ENCODE results near the gene WAC. TPM values are rescaled to one million over a fixed set of nuclear protein-coding genes. Genes with fewer than 3 reads are reported as not detected.
A peak's percentile ranks its signal among the peaks of the same experiment; 100 is the strongest.

WAC gene
- polyA plus RNA-seq, 2 of the 4 experiments (the other 2 are of a cell fraction), result 63.9 to 133 TPM

- no peaks in the 10 kb centered on the region for H3K9me3 ChIP-seq
- CTCF ChIA-PET, result interaction anchor here (0.9 to 1.6 kb wide), 2 partner anchors 81 to 108 kb away, joined by 3 read pairs; no protein-coding TSS in a partner anchor
- no peak overlapping the region; the same call in 2 of the 3 replicates for H3K4me2 ChIP-seq
- POLR2A ChIA-PET, result interaction anchor here (0.6 to 2.7 kb wide), 5 partner anchors 9 to 53 kb away, joined by 4 to 9 read pairs (median 4); no protein-coding TSS in a partner anchor
- DNase-seq (ENCODE audit: low read depth in 1 of 2, low spot score in 1 of 2), result no peak
- WGBS (ENCODE audit: missing lambda C conversion rate), result 2% methylated on average over 15 of the region's 52 CpGs
- peaks cover 40% of the 10 kb centered on the region for H3K4me1 ChIP-seq
- TF ChIP-seq CHD2 (IDR thresholded peaks at IDR 0.05; ENCODE audit: low read length, partially characterized antibody) (no peak), ZNF302 (CRISPR knock-in tag; IDR thresholded peaks at IDR 0.05) (no peak), FOSL2 (IDR thresholded peaks at IDR 0.05) (no peak), FOSL2 (CRISPR knock-in tag; IDR thresholded peaks at IDR 0.05) (no peak), KDM5A (IDR thresholded peaks at IDR 0.05) (no peak), SMC3 (IDR thresholded peaks at IDR 0.05) (no peak), POLR2A (IDR thresholded peaks at IDR 0.05; ENCODE audit: low read length) (no peak), RNF2 (IDR thresholded peaks at IDR 0.05; ENCODE audit: borderline replicate concordance, low read depth) (no peak)
- TF ChIP-seq, protein P1, sequence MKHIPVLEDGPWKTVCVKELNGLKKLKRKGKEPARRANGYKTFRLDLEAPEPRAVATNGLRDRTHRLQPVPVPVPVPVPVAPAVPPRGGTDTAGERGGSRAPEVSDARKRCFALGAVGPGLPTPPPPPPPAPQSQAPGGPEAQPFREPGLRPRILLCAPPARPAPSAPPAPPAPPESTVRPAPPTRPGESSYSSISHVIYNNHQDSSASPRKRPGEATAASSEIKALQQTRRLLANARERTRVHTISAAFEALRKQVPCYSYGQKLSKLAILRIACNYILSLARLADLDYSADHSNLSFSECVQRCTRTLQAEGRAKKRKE (CRISPR knock-in tag; IDR thresholded peaks at IDR 0.05; ENCODE audit: low read depth), result no peak
- TF ChIP-seq, protein P2, sequence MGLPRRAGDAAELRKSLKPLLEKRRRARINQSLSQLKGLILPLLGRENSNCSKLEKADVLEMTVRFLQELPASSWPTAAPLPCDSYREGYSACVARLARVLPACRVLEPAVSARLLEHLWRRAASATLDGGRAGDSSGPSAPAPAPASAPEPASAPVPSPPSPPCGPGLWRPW (IDR thresholded peaks at IDR 0.05), result no peak
- no peak for FAIRE-seq
- peak overlapping the region; percentile 77 for H3K4me3 ChIP-seq
- ATAC-seq, result peak; percentile 16 to 44; a peak in 5 of 6 replicates
- peak overlapping the region; percentile 99 to 100 for H3K27ac ChIP-seq
Observed at GRCh38 chr10:28533186-28533564, 257 bp downstream of the WAC start.

DNA sequence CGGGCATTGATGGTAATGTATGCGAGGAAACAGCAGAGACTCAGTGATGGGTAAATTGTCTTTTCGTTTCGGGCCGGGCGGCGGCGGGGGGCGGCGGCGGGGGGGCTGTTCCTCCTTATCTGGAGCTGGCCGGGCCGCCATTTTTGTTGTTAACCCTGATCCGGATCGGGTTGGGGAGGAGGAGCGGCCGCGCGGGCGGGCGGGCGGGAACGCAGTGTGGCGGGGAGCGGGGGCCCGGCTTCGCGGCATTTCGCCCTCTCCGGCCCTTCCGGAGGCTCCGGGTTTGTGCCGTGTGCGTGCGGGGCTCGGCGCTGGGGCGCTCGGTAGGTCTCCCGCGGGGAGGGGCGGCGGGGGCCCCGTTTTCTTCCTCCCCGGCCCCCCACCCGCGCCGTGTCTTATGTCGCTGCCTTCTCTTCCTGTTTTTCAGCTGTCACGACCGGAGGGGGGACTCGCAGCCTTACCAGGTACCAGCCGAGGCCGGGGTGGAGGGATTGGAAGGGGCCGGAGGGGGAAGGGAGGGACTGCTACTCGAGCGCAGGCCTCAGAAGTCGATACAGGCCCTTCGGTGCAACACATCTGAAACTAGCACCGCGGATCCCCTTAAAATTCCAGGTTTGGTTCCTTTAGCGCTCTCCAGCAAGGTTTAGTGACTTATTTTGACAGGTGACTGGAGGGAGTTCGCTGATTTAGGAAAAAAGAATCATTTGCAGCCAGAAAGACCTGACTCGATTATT, 820 bp downstream of the WAC start:
- WGBS (ENCODE audit: missing lambda C conversion rate), result 2% methylated on average over 17 of the region's 64 CpGs
- no peaks in the 10 kb centered on the region for H3K9me3 ChIP-seq
- H3K4me1 ChIP-seq, result peaks cover 40% of the 10 kb centered on the region
- peak overlapping the region; percentile 77 for H3K4me3 ChIP-seq
- TF ChIP-seq NR3C1 (IDR thresholded peaks at IDR 0.05), result no peak
- no peak for TF ChIP-seq RAD21 (conservative IDR thresholded peaks at IDR 0.05 in 1 of 2, IDR thresholded peaks at IDR 0.05 in 1 of 2)
- TF ChIP-seq KDM5A (IDR thresholded peaks at IDR 0.05), result no peak
- no peak for TF ChIP-seq RCOR1 (IDR thresholded peaks at IDR 0.05; ENCODE audit: low read depth, low read length)
- TF ChIP-seq KDM1A (IDR thresholded peaks at IDR 0.05; ENCODE audit: low read depth), result no peak
- TF ChIP-seq HOXB13 (CRISPR knock-in tag; IDR thresholded peaks at IDR 0.05; ENCODE audit: low read depth), result no peak
- TF ChIP-seq, protein P1 (CRISPR knock-in tag; IDR thresholded peaks at IDR 0.05; ENCODE audit: low read depth), result no peak
- TF ChIP-seq NFE2L2 (conservative IDR thresholded peaks at IDR 0.05; ENCODE audit: low read length), result no peak
- no peak for TF ChIP-seq CHD2 (IDR thresholded peaks at IDR 0.05; ENCODE audit: low read length, partially characterized antibody)
- TF ChIP-seq ZC3H11A (IDR thresholded peaks at IDR 0.05), result no peak
- TF ChIP-seq RARB (CRISPR knock-in tag; IDR thresholded peaks at IDR 0.05), result no peak
- TF ChIP-seq HOXB5 (CRISPR knock-in tag; IDR thresholded peaks at IDR 0.05), result no peak
- TF ChIP-seq MAFK (IDR thresholded peaks at IDR 0.05; ENCODE audit: partially characterized antibody), result no peak
- no peak for TF ChIP-seq BHLHE40 (IDR thresholded peaks at IDR 0.05; ENCODE audit: low read depth, low read length)
- 0 out of 2 replicates have a peak, but pooled peaks have one; percentile 33 for TF ChIP-seq TP53 (CRISPR knock-in tag; IDR thresholded peaks at IDR 0.05)
- TF ChIP-seq, protein P3, sequence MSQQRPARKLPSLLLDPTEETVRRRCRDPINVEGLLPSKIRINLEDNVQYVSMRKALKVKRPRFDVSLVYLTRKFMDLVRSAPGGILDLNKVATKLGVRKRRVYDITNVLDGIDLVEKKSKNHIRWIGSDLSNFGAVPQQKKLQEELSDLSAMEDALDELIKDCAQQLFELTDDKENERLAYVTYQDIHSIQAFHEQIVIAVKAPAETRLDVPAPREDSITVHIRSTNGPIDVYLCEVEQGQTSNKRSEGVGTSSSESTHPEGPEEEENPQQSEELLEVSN (IDR thresholded peaks at IDR 0.05; ENCODE audit: borderline replicate concordance, low read depth), result no peak
- TF ChIP-seq NPAS2 (CRISPR knock-in tag; IDR thresholded peaks at IDR 0.05; ENCODE audit: borderline replicate concordance), result no peak
- TF ChIP-seq SMC3 (IDR thresholded peaks at IDR 0.05), result no peak
- TF ChIP-seq CHD4 (IDR thresholded peaks at IDR 0.05; ENCODE audit: borderline replicate concordance), result no peak
- TF ChIP-seq POLR2AphosphoS2 (conservative IDR thresholded peaks at IDR 0.05; ENCODE audit: low read length), result no peak
- TF ChIP-seq ZNF302 (CRISPR knock-in tag; IDR thresholded peaks at IDR 0.05), result no peak
- no peak for TF ChIP-seq EHMT2 (IDR thresholded peaks at IDR 0.05; ENCODE audit: low read depth)
- TF ChIP-seq, protein P4, sequence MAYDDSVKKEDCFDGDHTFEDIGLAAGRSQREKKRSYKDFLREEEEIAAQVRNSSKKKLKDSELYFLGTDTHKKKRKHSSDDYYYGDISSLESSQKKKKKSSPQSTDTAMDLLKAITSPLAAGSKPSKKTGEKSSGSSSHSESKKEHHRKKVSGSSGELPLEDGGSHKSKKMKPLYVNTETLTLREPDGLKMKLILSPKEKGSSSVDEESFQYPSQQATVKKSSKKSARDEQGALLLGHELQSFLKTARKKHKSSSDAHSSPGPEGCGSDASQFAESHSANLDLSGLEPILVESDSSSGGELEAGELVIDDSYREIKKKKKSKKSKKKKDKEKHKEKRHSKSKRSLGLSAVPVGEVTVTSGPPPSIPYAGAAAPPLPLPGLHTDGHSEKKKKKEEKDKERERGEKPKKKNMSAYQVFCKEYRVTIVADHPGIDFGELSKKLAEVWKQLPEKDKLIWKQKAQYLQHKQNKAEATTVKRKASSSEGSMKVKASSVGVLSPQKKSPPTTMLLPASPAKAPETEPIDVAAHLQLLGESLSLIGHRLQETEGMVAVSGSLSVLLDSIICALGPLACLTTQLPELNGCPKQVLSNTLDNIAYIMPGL (CRISPR knock-in tag; IDR thresholded peaks at IDR 0.05; ENCODE audit: borderline replicate concordance), result peak; percentile 42; the same call in 1 of the 2 replicates
- TF ChIP-seq TFCP2L1 (CRISPR knock-in tag; IDR thresholded peaks at IDR 0.05), result no peak
- TF ChIP-seq HEYL (CRISPR knock-in tag; IDR thresholded peaks at IDR 0.05), result no peak
- TF ChIP-seq PHF8 (IDR thresholded peaks at IDR 0.05; ENCODE audit: borderline replicate concordance, low read depth), result peak; percentile 92
- DNase-seq (ENCODE audit: low read depth in 1 of 2, low spot score in 1 of 2) (peak; percentile 46), FAIRE-seq (no peak), ATAC-seq (peak; percentile 34 to 55)
- H3K4me2 ChIP-seq, result peak overlapping the region; percentile 97
- ChIA-PET POLR2A (interaction anchor here (0.6 to 2.7 kb wide), 4 partner anchors 10 to 69 kb away, joined by 3 to 9 read pairs (median 4); no protein-coding TSS in a partner anchor), CTCF (no interaction called here)
- peak overlapping the region; percentile 99 to 100 for H3K27ac ChIP-seq
